HG03064 (cell line): ENCODE measurements around the gene TSEN2.
"Not testable (repeated sequence)": the region's sequence is repeated elsewhere in the genome, so short reads cannot be mapped to it uniquely, and the experiment has no call there.

Experiments
- ATAC-seq: cut with Tn5 transposase; IDR thresholded peaks from one replicate; pipeline ENCODE4 v1.9.1; 2021; ENCODE audit warnings: low read depth; ENCODE audit not compliant: unreplicated experiment

TSEN2 gene

DNA sequence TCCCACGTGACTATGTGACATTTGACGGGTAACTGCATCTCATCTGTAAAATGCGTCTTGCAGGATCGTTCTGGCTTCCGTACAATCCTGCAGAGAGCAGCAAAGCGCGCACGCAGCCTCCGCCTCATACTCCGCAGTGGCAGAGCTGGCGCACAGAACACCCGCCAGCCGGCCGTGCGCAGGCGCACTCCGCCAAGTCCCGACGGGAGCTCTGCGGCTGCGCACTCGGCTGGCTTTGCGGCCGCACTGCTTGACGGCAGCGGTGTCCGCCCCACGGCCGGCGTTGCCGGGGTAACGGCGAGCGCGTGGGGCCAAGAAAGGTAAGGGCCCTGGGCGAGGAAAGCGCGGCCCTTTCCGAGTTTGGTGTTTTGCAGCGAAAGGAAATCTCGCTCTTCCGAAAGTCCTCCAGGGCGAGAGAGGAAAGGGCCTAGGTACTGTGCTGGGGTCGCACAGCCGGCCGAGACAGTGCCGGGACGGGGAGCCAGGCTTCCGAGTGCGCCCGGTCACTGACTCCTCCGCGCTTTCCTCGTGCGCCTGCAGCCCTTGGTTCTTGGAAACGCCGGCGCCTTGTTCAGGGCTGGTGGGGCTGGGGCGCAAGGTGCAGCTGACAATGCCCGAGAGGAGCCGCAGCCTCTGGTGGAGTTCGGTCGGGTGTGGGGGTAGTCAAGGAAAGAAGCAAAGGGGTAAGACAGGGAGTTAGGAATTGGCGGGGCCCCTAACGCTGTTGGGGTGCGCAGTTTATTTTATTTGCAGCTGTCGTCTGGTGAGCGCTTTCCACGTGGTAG, at the start of gene TSEN2:
Gene TSEN2, plus strand, starts transcription at position 283 of the 785 bp plus-strand sequence. CDS start 5,321 bp downstream, outside the sequence.
- ATAC-seq, result peak; percentile 93

DNA sequence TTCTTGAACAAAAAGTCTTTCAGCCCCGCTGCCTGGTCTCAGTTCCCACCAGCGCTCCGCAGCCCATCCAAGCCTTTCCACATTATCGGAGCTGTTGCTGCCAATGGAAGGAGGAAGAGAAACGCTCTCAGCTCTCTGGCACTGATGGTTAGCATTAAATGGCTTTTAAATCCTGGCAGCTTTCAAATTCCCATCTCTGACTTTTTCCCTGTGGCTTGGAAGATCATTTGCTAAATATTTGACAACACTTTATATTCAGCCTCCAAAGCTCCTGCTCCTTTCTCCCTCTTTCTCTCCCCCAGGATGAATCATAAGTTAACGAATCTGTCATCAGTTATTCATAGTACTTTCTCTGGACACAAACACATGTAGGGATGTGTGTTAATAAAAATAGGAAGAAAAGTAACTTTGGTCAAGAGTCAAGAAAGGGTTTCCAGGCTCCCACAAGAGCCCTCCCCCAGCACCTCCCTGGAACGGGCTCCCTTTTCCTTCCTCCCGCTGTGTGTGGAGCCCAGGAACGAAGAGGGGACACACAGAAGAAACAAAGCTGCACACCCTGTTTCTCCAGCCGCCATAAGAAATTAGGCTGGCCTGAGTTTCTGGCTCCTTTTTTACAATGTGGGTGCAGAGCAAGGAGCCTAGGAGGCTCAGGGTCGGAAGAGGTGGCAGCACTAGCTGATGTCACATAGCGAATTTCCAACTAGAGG, 47.6 kb upstream of the TSEN2 start:
- ATAC-seq, result no peak

DNA sequence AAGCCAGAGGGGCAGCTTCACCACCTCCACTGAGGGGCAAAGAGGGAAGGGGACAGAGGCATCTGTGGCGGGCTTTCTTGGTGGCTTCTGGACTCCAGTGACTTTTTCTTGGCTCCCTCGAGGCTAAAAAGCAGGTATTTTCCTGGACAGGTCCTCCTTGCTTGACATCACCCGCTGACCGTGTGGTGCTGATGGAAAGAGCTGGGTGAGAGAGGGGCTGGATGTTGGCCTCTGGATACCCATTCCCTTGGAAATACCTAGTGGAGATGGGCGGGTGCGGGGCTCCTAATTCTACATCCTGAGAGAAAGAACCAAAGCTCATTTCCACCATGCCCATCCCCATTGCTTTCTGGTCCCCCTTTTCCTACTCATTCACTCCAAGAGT, 47.1 kb upstream of the TSEN2 start:
- no peak for ATAC-seq

DNA sequence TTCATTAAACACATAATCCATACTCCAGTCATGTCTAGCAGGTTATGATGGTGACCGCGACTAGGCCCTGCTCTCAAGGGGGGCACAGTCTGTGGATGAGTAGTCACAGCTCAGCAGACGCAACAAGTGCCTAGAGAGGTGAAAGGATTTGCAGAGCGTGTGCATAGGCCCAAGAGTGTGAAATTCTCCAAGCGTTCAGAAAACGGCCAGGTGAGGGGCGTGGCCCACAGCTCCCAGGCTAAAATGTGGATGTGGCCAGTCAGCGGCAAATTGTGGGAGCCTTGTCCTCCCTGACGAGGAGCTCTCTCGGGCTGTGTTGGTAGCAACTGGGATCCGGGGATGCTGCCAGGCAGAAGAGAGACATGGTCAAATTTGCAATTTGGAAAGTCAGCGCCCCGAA, 46.4 kb upstream of the TSEN2 start:
- ATAC-seq, result no peak

DNA sequence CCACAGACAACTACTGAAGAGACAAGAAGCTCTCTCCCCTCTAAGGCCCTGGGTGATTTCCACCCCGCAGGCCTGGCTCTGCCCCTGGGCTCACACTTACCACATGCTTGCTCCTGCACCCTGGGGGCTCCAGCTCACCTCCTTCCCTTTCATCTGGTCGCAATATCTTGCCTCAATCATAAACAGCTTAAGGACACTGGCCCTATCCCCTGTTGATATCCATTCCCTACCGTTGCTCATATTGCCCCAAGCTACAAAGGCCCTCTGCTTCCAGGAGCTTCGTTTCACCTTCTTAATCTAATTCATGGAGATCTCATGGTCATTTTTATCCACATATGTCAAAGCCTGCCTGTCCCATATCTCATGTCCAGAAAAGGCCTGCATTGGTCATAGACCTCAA, 46.0 kb upstream of the TSEN2 start:
- no peak for ATAC-seq

- ATAC-seq, result no peak
Measured at GRCh38 chr3:12439161-12439940, 44.9 kb upstream of the TSEN2 start.

DNA sequence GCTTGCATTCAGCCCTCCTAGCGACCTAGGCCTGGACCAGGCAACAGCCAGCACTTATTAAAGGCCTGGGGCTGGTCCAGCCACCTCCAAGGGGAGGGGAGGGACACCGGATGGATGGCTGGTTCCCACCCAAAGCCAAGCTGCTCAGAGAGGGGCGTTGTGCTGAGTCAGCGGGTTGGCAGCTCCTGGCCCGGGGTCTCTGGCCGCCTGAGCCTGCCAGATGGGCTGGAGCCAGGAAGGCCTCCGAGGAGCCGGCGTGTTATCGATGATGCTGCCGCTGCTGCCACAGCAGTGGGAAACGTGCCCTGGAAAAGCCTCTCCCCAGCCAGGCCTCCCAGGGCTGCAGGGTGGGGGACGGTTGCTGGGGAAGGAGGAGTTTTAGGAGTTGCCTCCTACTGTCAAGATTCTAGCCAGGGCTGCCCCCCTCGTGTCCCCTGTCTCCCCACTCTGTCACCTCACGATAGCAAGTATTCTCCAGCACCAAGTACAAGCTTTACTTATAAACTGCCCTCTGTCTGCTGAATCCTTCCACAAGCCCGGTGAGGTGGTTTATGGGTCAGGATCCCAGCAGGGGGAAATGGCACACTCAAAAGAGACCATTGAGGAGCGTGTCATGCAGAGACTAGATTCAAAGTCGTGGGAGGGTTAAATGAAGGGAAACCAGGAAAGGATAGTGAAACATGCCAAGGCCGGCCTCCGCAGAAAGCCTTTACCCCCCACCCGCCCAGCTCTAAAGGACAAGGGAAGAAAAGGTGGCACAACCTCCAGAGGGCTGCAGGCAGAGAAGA, 43.2 kb upstream of the TSEN2 start:
- no peak for ATAC-seq

DNA sequence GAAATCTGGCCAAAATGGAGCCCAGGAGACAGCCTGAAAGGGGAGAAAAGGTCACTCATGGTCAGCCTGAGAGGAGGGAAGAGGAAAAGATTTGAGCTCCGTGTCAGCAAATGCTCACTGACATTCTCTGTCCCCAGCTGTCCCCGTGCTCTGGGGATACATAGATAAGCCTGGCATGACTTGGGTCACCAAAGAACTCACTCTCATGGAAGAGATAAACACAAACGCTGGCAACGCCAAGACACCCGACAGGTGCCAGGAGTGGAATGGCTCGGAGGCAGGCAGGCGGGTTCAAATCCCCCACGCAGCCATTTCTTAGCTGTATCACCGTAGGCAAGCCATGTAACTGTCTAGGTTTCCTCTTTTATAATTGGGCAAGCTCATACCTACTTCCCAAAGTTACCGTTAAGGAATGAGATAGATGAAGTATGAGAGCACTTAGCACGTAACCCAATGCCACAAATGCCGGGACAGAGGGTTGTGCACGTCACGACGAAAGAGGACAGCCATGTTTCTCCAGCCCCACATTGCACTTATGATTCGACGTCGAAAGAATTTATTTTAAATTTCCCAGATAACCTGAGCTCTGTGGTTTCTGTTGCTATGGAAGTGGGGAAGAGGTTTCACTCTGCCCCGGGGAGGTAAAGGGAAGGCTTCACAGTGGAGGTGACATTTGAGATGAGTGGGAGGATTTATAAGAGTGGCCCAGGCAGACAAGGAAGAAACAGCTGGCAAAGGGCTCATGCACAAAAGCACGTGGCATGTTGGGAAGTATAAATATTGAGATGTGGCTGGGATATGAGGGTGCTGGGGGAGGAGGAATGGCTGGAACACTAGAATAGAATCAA, 41.4 kb upstream of the TSEN2 start:
- no peak for ATAC-seq

GRCh38 chr3:12443781-12444522, 40.3 kb upstream of the TSEN2 start:
- no peak for ATAC-seq

DNA sequence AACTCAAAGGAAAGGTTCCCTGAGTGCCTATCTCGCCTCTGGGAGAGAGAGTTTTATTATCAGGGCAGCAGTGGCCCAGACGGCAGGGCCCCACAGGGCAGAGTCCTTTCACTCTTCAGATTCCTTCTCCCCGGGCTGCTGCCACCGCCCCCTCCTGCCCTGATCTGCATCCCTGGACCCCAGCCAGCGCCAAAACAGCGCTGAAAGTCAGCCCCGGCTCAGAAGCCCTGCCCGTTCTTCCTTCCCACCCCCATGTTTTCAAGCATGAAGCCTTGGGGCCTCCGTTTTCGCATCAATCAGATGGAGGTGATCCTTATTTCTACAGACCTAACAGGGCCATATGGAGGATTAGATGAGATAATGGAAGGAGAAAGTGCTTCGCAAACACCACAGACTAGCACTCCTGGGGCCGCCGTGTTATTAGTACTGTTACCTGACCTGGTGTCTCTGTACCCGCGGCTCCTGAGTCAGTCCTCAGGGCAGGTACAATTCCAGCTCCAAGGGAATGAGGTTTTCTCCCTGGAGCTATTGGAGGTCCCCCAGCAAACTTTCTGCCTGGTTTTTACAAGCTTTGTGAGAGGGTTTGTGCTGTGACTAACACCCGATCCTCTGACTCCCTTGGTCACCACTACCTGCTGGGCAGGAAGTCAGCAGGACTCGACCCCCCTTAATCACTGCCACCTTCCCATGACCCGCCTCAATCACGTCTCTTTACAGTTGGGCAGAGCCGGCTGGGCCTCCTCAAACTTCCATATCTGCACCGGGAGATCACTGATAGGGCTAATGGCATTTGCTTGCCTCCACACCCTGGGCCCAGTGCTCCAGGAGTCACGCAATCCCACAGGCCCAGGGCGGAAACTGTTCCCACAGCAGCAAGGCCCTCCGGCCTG, 39.5 kb upstream of the TSEN2 start:
- no peak for ATAC-seq

GRCh38 chr3:12445523-12446240, 38.6 kb upstream of the TSEN2 start:
- no peak for ATAC-seq

GRCh38 chr3:12446298-12446697, 38.0 kb upstream of the TSEN2 start:
- no peak for ATAC-seq

GRCh38 chr3:12447075-12447474, 37.2 kb upstream of the TSEN2 start:
- no peak for ATAC-seq

DNA sequence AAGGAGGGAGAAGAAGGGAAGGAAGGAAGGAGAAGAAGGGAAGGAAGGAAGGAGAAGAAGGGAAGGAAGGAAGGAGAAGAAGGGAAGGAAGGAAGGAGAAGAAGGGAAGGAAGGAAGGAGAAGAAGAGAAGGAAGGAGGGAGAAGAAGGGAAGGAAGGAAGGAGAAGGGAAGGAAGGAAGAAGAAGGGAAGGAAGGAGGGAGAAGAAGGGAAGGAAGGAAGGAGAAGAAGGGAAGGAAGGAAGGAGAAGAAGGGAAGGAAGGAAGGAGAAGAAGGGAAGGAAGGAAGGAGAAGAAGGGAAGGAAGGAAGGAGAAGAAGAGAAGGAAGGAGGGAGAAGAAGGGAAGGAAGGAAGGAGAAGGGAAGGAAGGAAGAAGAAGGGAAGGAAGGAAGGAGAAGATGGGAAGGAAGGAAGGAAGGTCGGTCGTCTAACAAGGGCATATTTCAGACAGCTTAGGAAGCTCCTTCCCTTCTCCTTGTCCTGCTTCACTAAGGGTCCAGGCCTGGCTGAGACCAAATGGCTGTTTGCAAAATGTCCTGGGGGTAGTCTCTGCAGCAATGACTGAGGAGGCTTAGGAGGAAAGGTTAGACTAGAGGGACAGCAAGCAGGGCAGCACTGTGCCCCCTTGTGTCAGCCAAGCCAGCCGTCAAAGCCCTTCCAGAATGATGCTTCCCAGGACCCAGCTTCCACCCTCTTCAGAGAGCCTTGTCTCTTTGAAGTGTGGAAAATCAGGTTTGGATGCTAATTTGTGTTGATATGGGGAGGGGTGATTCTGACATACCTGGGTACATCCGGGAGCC, 35.7 kb upstream of the TSEN2 start:
- ATAC-seq, result not testable (repeated sequence)

DNA sequence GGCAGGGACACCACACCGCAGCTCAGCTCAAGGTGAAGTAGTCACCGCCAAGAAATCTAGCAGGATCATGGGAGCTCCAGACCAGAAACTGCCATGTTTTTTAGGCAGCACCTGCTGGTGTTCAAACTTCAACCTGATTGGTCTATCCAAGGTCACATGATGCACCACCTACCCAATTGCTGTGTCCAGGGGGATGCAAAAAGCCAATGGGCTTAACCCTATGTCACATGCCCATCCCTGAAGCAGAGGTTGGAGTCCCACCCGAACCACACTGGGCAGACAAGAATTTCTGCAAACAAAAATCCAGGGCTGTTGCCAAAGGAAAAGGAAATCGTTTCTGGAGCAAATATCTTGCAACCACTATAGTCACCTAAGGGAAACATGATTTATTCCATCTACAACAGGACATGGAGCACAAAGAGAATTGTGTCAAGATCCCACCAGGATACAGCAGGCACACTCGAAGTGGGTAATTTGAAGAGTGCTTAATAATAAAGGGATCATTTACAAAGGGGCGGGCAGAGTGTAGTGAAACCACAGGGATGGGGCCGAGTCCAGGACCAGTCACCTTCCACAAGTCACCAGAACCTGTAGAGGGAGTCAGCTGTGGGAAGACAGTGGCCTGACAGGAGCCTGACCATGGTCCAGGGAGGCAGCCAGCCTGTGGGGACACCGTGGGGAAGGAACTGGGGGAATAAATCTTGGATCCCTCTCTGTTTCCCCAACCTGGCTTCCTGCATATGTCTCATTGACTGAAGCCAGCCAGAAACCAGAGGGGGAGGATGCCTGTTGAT, 34.2 kb upstream of the TSEN2 start:
- no peak for ATAC-seq

DNA sequence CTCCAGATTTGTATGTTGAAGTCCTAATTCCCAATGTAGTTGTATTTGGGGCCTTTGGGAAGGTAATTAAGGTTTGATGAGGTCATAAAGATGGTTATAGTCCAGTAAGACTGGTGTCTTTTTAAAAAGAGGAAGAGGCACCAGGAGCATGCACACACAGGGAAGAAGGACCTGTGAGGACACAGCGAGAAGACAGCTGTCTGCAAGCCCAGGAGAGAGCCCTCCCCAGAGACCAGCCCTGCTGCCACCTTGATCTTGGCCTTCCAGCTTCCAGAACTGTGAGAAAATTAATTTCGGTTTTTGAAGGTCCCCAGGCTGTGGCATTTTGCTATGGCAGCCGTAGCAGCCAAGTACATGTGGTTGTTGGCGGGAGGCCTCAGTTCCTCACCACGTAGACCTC, 32.8 kb upstream of the TSEN2 start:
- no peak for ATAC-seq
